Sigmoid colon (tissue), 7 donors: ENCODE measurements around the gene CD9. TPM values are rescaled to one million over a fixed set of nuclear protein-coding genes. Genes with fewer than 3 reads are reported as not detected.

Source experiments
- DNase-seq: peaks from one replicate; pipeline ENCODE4 v3.0.0-alpha.2; 2019
- H3K27ac ChIP-seq, 4 donors: fragments of 200-600 bp; sonication (generic); one replicate each; pipeline ENCODE4 v1.5.1; 2016 to 2019; ENCODE audit warnings: mild to moderate bottlenecking in 1 of 4
- H3K27me3 ChIP-seq, 3 donors: fragments of 200-600 bp; sonication (generic); one replicate each; pipeline ENCODE4 v1.5.1; 2019; ENCODE audit warnings: mild to moderate bottlenecking in 1 of 3
- H3K36me3 ChIP-seq, 4 donors: fragments of 200-600 bp; sonication (generic); one replicate each; pipeline ENCODE4 v1.5.1; 2016 to 2019
- H3K4me1 ChIP-seq, 4 donors: fragments of 200-600 bp; sonication (generic); one replicate each; pipeline ENCODE4 v1.5.1; 2017 to 2019
- H3K4me3 ChIP-seq, 4 donors: fragments of 200-600 bp; sonication (generic); one replicate each; pipeline ENCODE4 v1.5.1; 2017 to 2019; ENCODE audit warnings: mild to moderate bottlenecking in 2 of 4, moderate library complexity in 1 of 4
- H3K9me3 ChIP-seq, 4 donors: fragments of 200-600 bp in 3 of 4; sonication (generic) in 3 of 4; one replicate each; pipeline versions ENCODE4 v1.5.1 to v1.6.1; 2013 to 2019
- CTCF ChIP-seq, 4 experiments: fragments of 450-650 bp in 3 of 4; fragments of 200-600 bp in 1 of 4; IDR thresholded peaks; one replicate each; pipeline ENCODE4 v1.5.1; 2016 to 2019; ENCODE audit warnings: antibody characterized with exemption in 4 of 4, mild to moderate bottlenecking in 3 of 4, moderate library complexity in 2 of 4
- EP300 ChIP-seq, 4 donors: sonication (generic); formaldehyde crosslinking; IDR thresholded peaks; one replicate each; pipeline ENCODE4 v1.6.1; 2017; ENCODE audit warnings: antibody characterized with exemption in 4 of 4
- POLR2A ChIP-seq, 2 donors: fragments of 450-650 bp; IDR thresholded peaks; one replicate each; pipeline ENCODE4 v1.6.1; 2016; ENCODE audit warnings: antibody characterized with exemption in 2 of 2, mild to moderate bottlenecking in 2 of 2, moderate library complexity in 2 of 2
- POLR2AphosphoS5 ChIP-seq, 4 donors: sonication (generic); formaldehyde crosslinking; IDR thresholded peaks; one replicate each; pipeline ENCODE4 v1.6.1; 2017; ENCODE audit warnings: antibody characterized with exemption in 4 of 4
- WGBS, 2 donors: extraction: QIAGEN DNeasy Blood & Tissue Kit; methylation state at CpG; one replicate each; pipeline ENCODE4 v1.1.7; 2013; 5-methylcytosine and 5-hydroxymethylcytosine counted together
- intact Hi-C: fragments of 100-400 bp; cut with DNase I; formaldehyde crosslinking; loops from one replicate; pipeline ENCODE4 v1.15.1; 2023
- polyA plus RNA-seq, 3 donors: library from polyadenylated mRNA; stranded (reverse); fragments of 200-250 nt; gene quantifications; one replicate each; pipeline ENCODE4 v1.2.3, GENCODE V29; 2013
- total RNA-seq, 4 donors: library from RNA; depleted of rRNA; stranded (reverse); fragments of >200 nt; gene quantifications; one replicate each; pipeline ENCODE4 v1.1.0, GENCODE V29; 2016
- donor health status: healthy with polysubstance abuse.
- donor health status: Bipolar disorder and iron deficiency.
- donor health status: healthy.

The CD9 gene
- total and polyA plus RNA-seq, 7 donors: 180 to 548 (median 335) TPM

- Histone ChIP-seq H3K27me3 (no peaks in the 10 kb centered on the region), H3K4me3 (no peak overlapping the region), H3K4me1 (peaks cover 0 to 10% (median 3%) of the 10 kb centered on the region in 4 donors), H3K27ac (no peak overlapping the region), H3K9me3 (peaks cover 0 to 5% (median 0%) of the 10 kb centered on the region in 4 donors), H3K36me3 (no peaks in the 10 kb centered on the region)
- TF ChIP-seq EP300 (IDR thresholded peaks at IDR 0.05): no peak
- TF ChIP-seq CTCF (IDR thresholded peaks at IDR 0.05): no peak
- TF ChIP-seq POLR2AphosphoS5 (IDR thresholded peaks at IDR 0.05): no peak
- no peak for TF ChIP-seq POLR2A (IDR thresholded peaks at IDR 0.05)
- intact Hi-C loops: no loop called here
- DNase-seq: no peak
- WGBS, 2 donors: 43 to 46% methylated on average over 2 of the region's 2 CpGs
These were observed 62.4 kb downstream of the CD9 start for GRCh38 chr12:6262623-6263022.

GRCh38 chr12:6263931-6264330, 63.7 kb downstream of the CD9 start:
- Histone ChIP-seq H3K27ac (no peak overlapping the region), H3K4me3 (no peak overlapping the region), H3K27me3 (no peaks in the 10 kb centered on the region), H3K36me3 (no peaks in the 10 kb centered on the region), H3K9me3 (no peaks in the 10 kb centered on the region), H3K4me1 (peaks cover 0 to 22% (median 11%) of the 10 kb centered on the region in 4 donors)
- TF ChIP-seq POLR2AphosphoS5 (IDR thresholded peaks at IDR 0.05): no peak
- no peak for TF ChIP-seq CTCF (IDR thresholded peaks at IDR 0.05)
- no peak for TF ChIP-seq EP300 (IDR thresholded peaks at IDR 0.05)
- no peak for TF ChIP-seq POLR2A (IDR thresholded peaks at IDR 0.05)
- intact Hi-C loops: no loop called here
- WGBS, 2 donors: 81 to 89% methylated on average over 4 of the region's 4 CpGs
- DNase-seq: no peak

- H3K27ac ChIP-seq: no peak overlapping the region
- 71 to 87% methylated on average over 11 of the region's 11 CpGs for WGBS, 2 donors
- H3K4me1 ChIP-seq: peaks cover 0 to 27% (median 13%) of the 10 kb centered on the region in 4 donors
- intact Hi-C loops: no loop called here
- H3K4me3 ChIP-seq: no peak overlapping the region
- no peaks in the 10 kb centered on the region for H3K27me3 ChIP-seq
- no peak for DNase-seq
- no peak for TF ChIP-seq POLR2A (IDR thresholded peaks at IDR 0.05)
- no peak for TF ChIP-seq EP300 (IDR thresholded peaks at IDR 0.05)
- TF ChIP-seq CTCF (IDR thresholded peaks at IDR 0.05): no peak
- TF ChIP-seq POLR2AphosphoS5 (IDR thresholded peaks at IDR 0.05): no peak
- no peaks in the 10 kb centered on the region for H3K36me3 ChIP-seq
- no peaks in the 10 kb centered on the region for H3K9me3 ChIP-seq
These were observed 64.3 kb downstream of the CD9 start for GRCh38 chr12:6264402-6265037.

- Histone ChIP-seq H3K4me1 (peaks cover 0 to 27% (median 13%) of the 10 kb centered on the region in 4 donors), H3K27me3 (no peaks in the 10 kb centered on the region), H3K27ac (no peak overlapping the region), H3K9me3 (no peaks in the 10 kb centered on the region), H3K36me3 (no peaks in the 10 kb centered on the region), H3K4me3 (no peak overlapping the region)
- intact Hi-C loops: no loop called here
- DNase-seq: no peak
- 89 to 96% methylated on average over 2 of the region's 2 CpGs for WGBS, 2 donors
- no peak for TF ChIP-seq CTCF (IDR thresholded peaks at IDR 0.05)
- TF ChIP-seq EP300 (IDR thresholded peaks at IDR 0.05): no peak
- no peak for TF ChIP-seq POLR2A (IDR thresholded peaks at IDR 0.05)
- no peak for TF ChIP-seq POLR2AphosphoS5 (IDR thresholded peaks at IDR 0.05)
These were observed 64.8 kb downstream of the CD9 start for GRCh38 chr12:6265038-6265405.

- Histone ChIP-seq H3K9me3 (no peaks in the 10 kb centered on the region), H3K27me3 (no peaks in the 10 kb centered on the region), H3K27ac (peak overlapping the region in 3 of 4 donors; percentile 22 to 73 (median 22)), H3K4me3 (no peak overlapping the region), H3K4me1 (peaks cover 0 to 27% (median 13%) of the 10 kb centered on the region in 4 donors), H3K36me3 (no peaks in the 10 kb centered on the region)
- intact Hi-C loops: no loop called here
- TF ChIP-seq CTCF (IDR thresholded peaks at IDR 0.05) (no peak), POLR2A (IDR thresholded peaks at IDR 0.05) (no peak), EP300 (IDR thresholded peaks at IDR 0.05) (no peak)
- 87% methylated on average over 7 of the region's 7 CpGs for WGBS, 2 donors
- DNase-seq: no peak
These were observed 66.4 kb downstream of the CD9 start for GRCh38 chr12:6266541-6266966.
